Ishikawa (cell line): Measurements from ENCODE around the gene EPB41L5.

Experiments
- CEBPB ChIP-seq: IDR thresholded peaks from 2 replicates; pipeline ENCODE4 v1.6.1; 2012
- CREB1 ChIP-seq: IDR thresholded peaks from 2 replicates; pipeline ENCODE4 v1.6.1; 2012; ENCODE audit warnings: low read depth
- EGR1 ChIP-seq: IDR thresholded peaks from 2 replicates; pipeline ENCODE4 v1.6.1; 2012
- EP300 ChIP-seq: IDR thresholded peaks from 2 replicates; pipeline ENCODE4 v1.6.1; 2012; ENCODE audit warnings: borderline replicate concordance
- FOXM1 ChIP-seq: IDR thresholded peaks from 2 replicates; pipeline ENCODE4 v1.6.1; 2012; ENCODE audit warnings: low read depth, borderline replicate concordance
- MAX ChIP-seq: IDR thresholded peaks from 2 replicates; pipeline ENCODE4 v1.6.1; 2012
- NFIC ChIP-seq: IDR thresholded peaks from 2 replicates; pipeline ENCODE4 v1.6.1; 2012
- RAD21 ChIP-seq: IDR thresholded peaks from 2 replicates; pipeline ENCODE4 v1.6.1; 2012; ENCODE audit warnings: low read depth
- REST ChIP-seq: IDR thresholded peaks from 2 replicates; pipeline ENCODE4 v1.6.1; 2012; ENCODE audit warnings: low read depth, mild to moderate bottlenecking
- TAF1 ChIP-seq: IDR thresholded peaks from 2 replicates; pipeline ENCODE4 v1.6.1; 2012; ENCODE audit warnings: low read depth, mild to moderate bottlenecking
- TCF12 ChIP-seq: IDR thresholded peaks from 2 replicates; pipeline ENCODE4 v1.6.1; 2012; ENCODE audit warnings: low read depth
- TEAD4 ChIP-seq: IDR thresholded peaks from 2 replicates; pipeline ENCODE4 v1.6.1; 2012
- USF1 ChIP-seq: IDR thresholded peaks from 2 replicates; pipeline ENCODE4 v1.6.1; 2012
- YY1 ChIP-seq: IDR thresholded peaks from 2 replicates; pipeline ENCODE4 v1.6.1; 2012; ENCODE audit warnings: low read depth
- ZBTB7A ChIP-seq: IDR thresholded peaks from 2 replicates; pipeline ENCODE4 v1.6.1; 2012; ENCODE audit warnings: low read depth

EPB41L5 gene

GRCh38 chr2:120118471-120118870 is 105.6 kb downstream of the EPB41L5 start:
- no peak for TF ChIP-seq ZBTB7A
- no peak for TF ChIP-seq RAD21
- TF ChIP-seq TEAD4, result no peak
- TF ChIP-seq USF1, result no peak
- no peak for TF ChIP-seq TAF1
- TF ChIP-seq CREB1, result no peak
- TF ChIP-seq TCF12, result no peak
- no peak for TF ChIP-seq MAX
- TF ChIP-seq YY1, result no peak
- TF ChIP-seq CEBPB, result no peak
- TF ChIP-seq EP300, result no peak
- no peak for TF ChIP-seq NFIC
- no peak for TF ChIP-seq REST
- TF ChIP-seq EGR1, result no peak
- no peak for TF ChIP-seq FOXM1

GRCh38 chr2:120123090-120123489 is 110.2 kb downstream of the EPB41L5 start:
- TF ChIP-seq NFIC (no peak), ZBTB7A (no peak), CEBPB (no peak), FOXM1 (no peak), CREB1 (no peak), EGR1 (no peak), TEAD4 (no peak), TAF1 (no peak), TCF12 (no peak), YY1 (no peak), RAD21 (no peak), USF1 (no peak), EP300 (no peak), MAX (no peak), REST (no peak)

GRCh38 chr2:120125195-120125594 is 112.3 kb downstream of the EPB41L5 start:
- no peak for TF ChIP-seq CREB1
- TF ChIP-seq NFIC, result no peak
- TF ChIP-seq ZBTB7A, result no peak
- no peak for TF ChIP-seq USF1
- no peak for TF ChIP-seq REST
- no peak for TF ChIP-seq TAF1
- TF ChIP-seq EP300, result no peak
- no peak for TF ChIP-seq YY1

- no peak for TF ChIP-seq MAX
These were observed 115.3 kb downstream of the EPB41L5 start for GRCh38 chr2:120128216-120128615.

GRCh38 chr2:120132190-120132589 is 119.3 kb downstream of the EPB41L5 start:
- no peak for TF ChIP-seq FOXM1
- no peak for TF ChIP-seq CEBPB
- no peak for TF ChIP-seq YY1
- no peak for TF ChIP-seq CREB1
- no peak for TF ChIP-seq TAF1
- no peak for TF ChIP-seq TCF12
